GM18873 (cell line): ENCODE results near the gene FCHO1.

Experiments
- ATAC-seq: cut with Tn5 transposase; IDR thresholded peaks from one replicate; pipeline ENCODE4 v1.9.1; 2021; ENCODE audit warnings: mild to moderate bottlenecking, moderate library complexity, moderate number of reproducible peaks; ENCODE audit not compliant: unreplicated experiment, low FRiP score

The FCHO1 gene

GRCh38 chr19:17751103-17751911 is at the start of gene FCHO1:
Gene FCHO1, plus strand, starts transcription at chr19:17751477. Its CDS starts 3,688 bp downstream, at chr19:17755165.
- no peak for ATAC-seq

GRCh38 chr19:17703824-17704463 is 47.3 kb upstream of the FCHO1 start:
- ATAC-seq: no peak

GRCh38 chr19:17706750-17707181 is 44.5 kb upstream of the FCHO1 start:
- ATAC-seq: no peak

GRCh38 chr19:17711851-17712250 is 39.4 kb upstream of the FCHO1 start:
- no peak for ATAC-seq

- ATAC-seq: no peak
Measured at GRCh38 chr19:17716309-17716929, 34.9 kb upstream of the FCHO1 start.

- ATAC-seq: no peak
Measured at GRCh38 chr19:17718550-17718946, 32.7 kb upstream of the FCHO1 start.

GRCh38 chr19:17718947-17719711 is 32.1 kb upstream of the FCHO1 start, which contains the start of gene MAP1S:
Gene MAP1S, plus strand, starts transcription at chr19:17719480. Its CDS starts 23 bp downstream, at chr19:17719503.
- ATAC-seq: no peak

GRCh38 chr19:17719730-17720400 is 31.4 kb upstream of the FCHO1 start:
- ATAC-seq: no peak

GRCh38 chr19:17720440-17720839 is 30.8 kb upstream of the FCHO1 start:
- no peak for ATAC-seq

GRCh38 chr19:17721111-17721628 is 30.1 kb upstream of the FCHO1 start:
- no peak for ATAC-seq

GRCh38 chr19:17721821-17722220 is 29.5 kb upstream of the FCHO1 start:
- ATAC-seq: no peak

GRCh38 chr19:17722655-17723240 is 28.5 kb upstream of the FCHO1 start:
- ATAC-seq: no peak

GRCh38 chr19:17724655-17725054 is 26.6 kb upstream of the FCHO1 start:
- no peak for ATAC-seq

GRCh38 chr19:17725422-17726078 is 25.7 kb upstream of the FCHO1 start:
- no peak for ATAC-seq

GRCh38 chr19:17726136-17726741 is 25.0 kb upstream of the FCHO1 start:
- ATAC-seq: no peak

GRCh38 chr19:17726964-17727773 is 24.1 kb upstream of the FCHO1 start:
- no peak for ATAC-seq

- ATAC-seq: no peak
Measured at GRCh38 chr19:17727843-17728242, 23.4 kb upstream of the FCHO1 start.

GRCh38 chr19:17733127-17733526 is 18.1 kb upstream of the FCHO1 start:
- no peak for ATAC-seq
